ENCODE measurements around the gene OMA1. TPM values are rescaled to one million over a fixed set of nuclear protein-coding genes. Genes with fewer than 3 reads are reported as not detected.
"Not testable (repeated sequence)": the region's sequence is repeated elsewhere in the genome, so short reads cannot be mapped to it uniquely, and the experiment has no call there.

The OMA1 gene
- total RNA-seq, 3 donors from 2014 or later (not counting 1 experiment from before 2014, with no cell fraction given) = 27.2 to 41.1 (median 31.2) TPM

DNA sequence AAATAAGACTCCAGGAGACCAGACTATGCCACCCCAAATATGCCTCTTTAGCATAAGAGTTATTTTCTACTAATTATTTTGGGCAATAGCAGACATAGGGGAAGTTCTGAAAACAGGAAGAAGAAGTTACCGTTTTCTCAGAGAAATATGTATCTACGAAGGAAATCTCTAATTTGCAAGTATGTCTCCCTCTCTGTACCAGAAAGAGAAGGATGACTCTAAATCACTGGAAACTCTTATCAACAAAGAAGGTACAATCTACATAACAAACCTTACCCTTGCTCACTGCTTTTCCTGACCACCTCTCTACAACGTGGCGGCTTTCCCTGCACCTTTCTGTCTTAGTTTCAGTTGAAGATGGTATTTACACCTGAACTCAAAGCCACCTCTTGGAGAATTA, 49.0 kb downstream of the OMA1 start:
- no peaks in the 10 kb centered on the region for H3K27me3 Mint-ChIP-seq (ENCODE audit: low read depth in 2 of 2)
- no peaks in the 10 kb centered on the region for H3K9me3 Mint-ChIP-seq
- peak overlapping the region; percentile 10 for H3K27ac ChIP-seq (ENCODE audit: low read length)
- no peak overlapping the region for H3K4me3 Mint-ChIP-seq
- no peaks in the 10 kb centered on the region for H3K9me3 ChIP-seq (ENCODE audit: control insufficient read depth, insufficient read depth, low read length)
- no peak overlapping the region for H3K4me3 ChIP-seq (ENCODE audit: low read length)
- ATAC-seq = no peak
- H3K4me1 Mint-ChIP-seq = peaks cover 17 to 21% of the 10 kb centered on the region in 2 donors
- H3K4me1 ChIP-seq (ENCODE audit: control insufficient read depth, insufficient read depth, low read length) = no peaks in the 10 kb centered on the region
- WGBS (ENCODE audit: insufficient coverage) = 81% methylated on average over 3 of the region's 4 CpGs
- peaks cover 11% of the 10 kb centered on the region for H3K36me3 Mint-ChIP-seq
- no peak overlapping the region for H3K27ac Mint-ChIP-seq
- H3K36me3 ChIP-seq (ENCODE audit: control insufficient read depth, insufficient read depth, low read length) = peaks cover 8% of the 10 kb centered on the region
- intact Hi-C loops (cut with micrococcal nuclease) = no loop called here
- DNase-seq = no peak
- TF ChIP-seq CTCF (IDR thresholded peaks at IDR 0.05) = no peak
- no peaks in the 10 kb centered on the region for H3K27me3 ChIP-seq (ENCODE audit: control insufficient read depth, insufficient read depth, low read length)

GRCh38 chr1:58496042-58496441, 50.5 kb downstream of the OMA1 start:
- TF ChIP-seq CTCF (IDR thresholded peaks at IDR 0.05) = no peak
- no peaks in the 10 kb centered on the region for H3K27me3 ChIP-seq (ENCODE audit: control insufficient read depth, insufficient read depth, low read length)
- H3K4me3 Mint-ChIP-seq = no peak overlapping the region
- no peaks in the 10 kb centered on the region for H3K9me3 ChIP-seq (ENCODE audit: control insufficient read depth, insufficient read depth, low read length)
- H3K4me1 Mint-ChIP-seq = peaks cover 21 to 29% of the 10 kb centered on the region in 2 donors
- no peak overlapping the region for H3K27ac ChIP-seq (ENCODE audit: low read length)
- no peaks in the 10 kb centered on the region for H3K9me3 Mint-ChIP-seq
- H3K4me1 ChIP-seq (ENCODE audit: control insufficient read depth, insufficient read depth, low read length) = no peaks in the 10 kb centered on the region
- no peak overlapping the region for H3K4me3 ChIP-seq (ENCODE audit: low read length)
- 82% methylated on average over 3 of the region's 3 CpGs for WGBS (ENCODE audit: insufficient coverage)
- ATAC-seq (no peak), DNase-seq (no peak)
- peak overlapping the region in 1 of 2 donors; percentile 5 for H3K27ac Mint-ChIP-seq
- H3K36me3 ChIP-seq (ENCODE audit: control insufficient read depth, insufficient read depth, low read length) = peaks cover 3% of the 10 kb centered on the region
- H3K27me3 Mint-ChIP-seq (ENCODE audit: low read depth in 2 of 2) = no peaks in the 10 kb centered on the region
- H3K36me3 Mint-ChIP-seq = peaks cover 11% of the 10 kb centered on the region
- intact Hi-C loops (cut with micrococcal nuclease) = no loop called here

- H3K36me3 Mint-ChIP-seq; DNase-seq; H3K27me3 ChIP-seq (ENCODE audit: control insufficient read depth, insufficient read depth, low read length); H3K9me3 Mint-ChIP-seq; H3K4me3 Mint-ChIP-seq; H3K4me1 ChIP-seq (ENCODE audit: control insufficient read depth, insufficient read depth, low read length); H3K27ac ChIP-seq (ENCODE audit: low read length); H3K9me3 ChIP-seq (ENCODE audit: control insufficient read depth, insufficient read depth, low read length); intact Hi-C loops (cut with micrococcal nuclease); H3K4me3 ChIP-seq (ENCODE audit: low read length); H3K36me3 ChIP-seq (ENCODE audit: control insufficient read depth, insufficient read depth, low read length); H3K27me3 Mint-ChIP-seq (ENCODE audit: low read depth in 2 of 2); ATAC-seq; H3K27ac Mint-ChIP-seq: not testable (repeated sequence)
- 98% methylated on average over 18 of the region's 18 CpGs for WGBS (ENCODE audit: insufficient coverage)
- peaks cover 23 to 28% of the 10 kb centered on the region in 2 donors for H3K4me1 Mint-ChIP-seq
Measured at GRCh38 chr1:58488914-58489313, 57.6 kb downstream of the OMA1 start.

GRCh38 chr1:58487002-58487401, 59.5 kb downstream of the OMA1 start:
- Mint-ChIP-seq H3K27ac (peak overlapping the region; percentile 5 to 72), H3K4me3 (peak overlapping the region; percentile 59), H3K27me3 (ENCODE audit: low read depth in 2 of 2) (no peaks in the 10 kb centered on the region), H3K9me3 (no peaks in the 10 kb centered on the region), H3K4me1 (peaks cover 18 to 23% of the 10 kb centered on the region in 2 donors), H3K36me3 (peaks cover 2% of the 10 kb centered on the region)
- Histone ChIP-seq H3K4me3 (ENCODE audit: low read length) (no peak overlapping the region), H3K27me3 (ENCODE audit: control insufficient read depth, insufficient read depth, low read length) (no peaks in the 10 kb centered on the region), H3K36me3 (ENCODE audit: control insufficient read depth, insufficient read depth, low read length) (peaks cover 5% of the 10 kb centered on the region), H3K27ac (ENCODE audit: low read length) (no peak overlapping the region), H3K9me3 (ENCODE audit: control insufficient read depth, insufficient read depth, low read length) (no peaks in the 10 kb centered on the region), H3K4me1 (ENCODE audit: control insufficient read depth, insufficient read depth, low read length) (peaks cover 5% of the 10 kb centered on the region)
- intact Hi-C loops (cut with micrococcal nuclease) = no loop called here
- ATAC-seq = peak in 1 of 3 donors; percentile 46
- 36% methylated on average over 4 of the region's 5 CpGs for WGBS (ENCODE audit: insufficient coverage)
- peak in 1 of 2 donors; percentile 17 for DNase-seq
- TF ChIP-seq CTCF (IDR thresholded peaks at IDR 0.05) = no peak
